T-helper 1 cell (primary cell): Measurements from ENCODE around the gene LZTS2.
A peak's percentile ranks its signal among the peaks of the same experiment; 100 is the strongest.

Experiments
- DNase-seq, 5 donors: peaks; one replicate each; pipeline ENCODE4 v3.0.0-alpha.2; 2012 to 2020

LZTS2 gene

DNA sequence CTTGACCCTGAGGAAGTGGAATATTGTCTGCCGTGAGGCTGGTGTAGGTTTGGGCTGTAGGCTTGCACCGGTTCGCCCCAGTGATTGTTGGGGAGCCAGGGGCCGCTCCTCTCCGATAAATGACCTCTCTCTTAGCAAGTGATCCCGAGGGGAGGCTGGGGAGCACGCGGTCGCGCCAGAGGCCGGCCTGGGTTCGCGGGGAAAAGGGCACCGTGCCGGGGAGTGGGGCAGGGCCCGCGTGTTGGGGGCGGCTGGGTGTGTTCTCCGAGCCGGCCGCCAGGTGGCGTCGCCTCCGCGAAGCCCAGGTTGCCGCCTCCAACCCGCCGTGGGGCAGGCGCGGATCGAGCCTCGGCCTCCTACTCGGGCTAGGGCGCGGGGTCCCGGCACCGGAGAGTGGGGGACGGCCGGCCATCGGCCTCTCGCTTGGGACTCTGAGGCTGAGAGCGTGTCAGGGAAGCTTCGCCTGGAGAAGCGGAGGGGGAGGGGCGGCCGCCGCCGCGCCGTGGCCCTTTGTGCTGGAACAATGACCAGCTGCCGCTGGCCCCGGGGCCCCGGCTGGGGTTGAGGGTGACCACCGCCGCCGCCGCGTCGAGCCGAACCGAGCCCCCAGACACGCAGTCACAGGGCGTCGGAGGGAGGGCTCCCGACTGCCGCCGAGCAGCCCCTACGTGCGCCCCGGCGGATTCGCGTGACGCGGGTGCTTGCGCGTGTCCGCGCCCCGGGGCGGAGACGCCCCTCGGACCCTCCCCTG is 442 bp upstream of the LZTS2 start:
- DNase-seq, result peak; percentile 61 to 76 (median 69)

GRCh38 chr10:101000127-101000914 is 713 bp downstream of the LZTS2 start:
- no peak for DNase-seq

DNA sequence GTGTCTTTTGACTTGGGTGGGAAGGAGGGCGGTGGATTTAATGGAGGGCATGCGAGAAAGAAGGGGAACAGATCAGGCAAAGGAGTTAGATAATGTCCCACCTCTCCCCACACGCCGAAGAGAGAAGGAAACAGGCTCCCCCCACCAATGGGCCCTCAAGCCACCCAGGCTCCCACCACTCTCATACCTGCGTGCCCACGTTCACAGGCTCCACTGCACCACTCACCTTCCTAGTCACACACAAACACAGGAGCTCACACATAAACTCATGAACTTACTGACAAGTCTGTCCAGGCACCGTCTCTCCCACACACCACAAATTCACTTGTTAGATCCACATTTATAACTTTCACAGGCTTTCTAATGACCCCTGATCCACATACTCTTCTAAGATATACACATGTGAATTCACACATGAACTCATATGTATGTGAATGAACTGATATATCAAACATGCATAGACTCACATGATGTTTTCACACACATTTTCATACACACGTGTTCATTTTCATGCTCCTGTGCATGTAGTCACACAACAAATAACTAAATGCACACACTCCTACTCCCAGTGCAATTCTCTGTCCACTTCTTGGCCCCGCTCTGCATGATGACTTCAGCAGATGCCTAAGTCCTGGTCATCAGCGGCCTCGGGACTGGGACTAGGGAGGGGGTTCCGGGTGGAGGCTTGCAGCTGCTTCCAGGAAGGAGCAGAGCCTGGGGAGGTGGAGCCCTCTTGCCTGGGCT is 1.5 kb downstream of the LZTS2 start:
- no peak for DNase-seq

- no peak for DNase-seq
Observed at GRCh38 chr10:101001659-101002035, 2.0 kb downstream of the LZTS2 start.

GRCh38 chr10:101002456-101002855 is 2.8 kb downstream of the LZTS2 start:
- DNase-seq, result no peak

DNA sequence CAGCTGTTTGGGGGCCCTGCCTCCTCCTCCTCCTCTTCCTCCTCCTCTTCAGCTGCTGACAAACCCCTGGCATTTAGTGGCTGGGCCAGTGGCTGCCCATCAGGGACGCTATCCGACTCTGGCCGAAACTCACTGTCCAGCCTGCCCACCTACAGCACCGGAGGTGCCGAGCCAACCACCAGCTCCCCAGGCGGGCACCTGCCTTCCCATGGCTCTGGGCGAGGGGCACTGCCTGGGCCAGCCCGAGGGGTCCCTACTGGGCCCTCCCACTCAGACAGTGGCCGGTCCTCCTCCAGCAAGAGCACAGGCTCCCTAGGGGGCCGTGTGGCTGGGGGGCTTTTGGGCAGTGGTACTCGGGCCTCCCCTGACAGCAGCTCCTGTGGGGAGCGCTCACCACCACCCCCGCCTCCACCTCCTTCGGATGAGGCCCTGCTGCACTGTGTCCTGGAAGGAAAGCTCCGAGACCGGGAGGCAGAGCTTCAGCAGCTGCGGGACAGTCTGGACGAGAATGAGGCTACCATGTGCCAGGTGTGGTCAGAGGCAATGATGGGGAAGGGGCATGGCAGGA is 4.1 kb downstream of the LZTS2 start:
- DNase-seq, result no peak

GRCh38 chr10:101005361-101005760 is 5.8 kb downstream of the LZTS2 start:
- no peak for DNase-seq

DNA sequence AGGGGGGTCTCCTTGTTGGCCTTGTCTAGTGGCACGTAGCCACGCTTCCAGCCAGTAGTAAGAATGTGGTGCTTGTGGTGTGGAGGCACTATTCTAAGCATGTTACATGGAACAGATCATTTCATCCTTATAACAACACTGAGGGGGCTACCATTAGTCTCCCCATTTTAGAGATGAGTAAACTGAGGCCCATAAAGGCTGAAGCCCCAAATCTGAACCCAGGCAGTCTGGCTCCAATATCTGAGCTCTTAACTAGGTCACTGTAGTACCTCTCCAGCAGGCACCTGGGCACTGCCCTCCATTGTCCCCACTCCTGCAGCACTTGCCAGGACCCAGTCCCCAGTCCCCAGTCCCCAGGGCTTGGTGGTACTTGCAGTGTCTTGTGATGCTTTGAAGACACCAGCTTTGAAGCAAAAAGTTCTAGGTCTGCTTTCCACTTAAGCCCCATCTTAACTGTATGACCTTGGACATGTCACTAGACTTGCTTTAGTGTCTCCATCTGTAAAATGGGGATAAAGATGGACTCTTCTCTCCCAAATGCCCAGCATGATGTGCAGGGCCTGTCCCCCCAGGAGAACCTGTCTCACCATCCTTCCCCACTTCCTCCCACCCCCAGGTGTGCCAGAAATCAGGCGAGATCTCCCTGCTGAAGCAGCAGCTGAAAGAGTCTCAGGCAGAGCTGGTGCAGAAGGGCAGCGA is 6.4 kb downstream of the LZTS2 start:
- no peak for DNase-seq

DNA sequence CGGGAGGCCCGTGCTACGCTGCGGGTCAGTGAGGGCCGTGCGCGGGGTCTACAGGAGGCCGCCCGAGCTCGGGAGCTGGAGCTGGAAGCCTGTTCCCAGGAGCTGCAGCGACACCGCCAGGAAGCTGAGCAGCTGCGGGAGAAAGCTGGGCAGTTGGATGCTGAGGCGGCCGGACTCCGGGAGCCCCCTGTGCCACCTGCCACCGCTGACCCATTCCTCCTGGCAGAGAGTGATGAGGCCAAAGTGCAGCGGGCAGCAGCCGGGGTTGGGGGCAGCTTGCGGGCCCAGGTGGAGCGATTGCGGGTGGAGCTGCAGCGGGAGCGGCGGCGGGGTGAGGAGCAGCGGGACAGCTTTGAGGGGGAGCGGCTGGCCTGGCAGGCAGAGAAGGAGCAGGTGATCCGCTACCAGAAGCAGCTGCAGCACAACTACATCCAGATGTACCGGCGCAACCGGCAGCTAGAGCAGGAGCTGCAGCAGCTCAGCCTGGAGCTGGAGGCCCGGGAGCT is 7.0 kb downstream of the LZTS2 start:
- no peak for DNase-seq

- no peak for DNase-seq
Observed at GRCh38 chr10:101007099-101007711, 7.6 kb downstream of the LZTS2 start.

- DNase-seq, result no peak
Observed at GRCh38 chr10:101007915-101008822, 8.6 kb downstream of the LZTS2 start.

- no peak for DNase-seq
Observed at GRCh38 chr10:101008823-101009423, 9.3 kb downstream of the LZTS2 start.

DNA sequence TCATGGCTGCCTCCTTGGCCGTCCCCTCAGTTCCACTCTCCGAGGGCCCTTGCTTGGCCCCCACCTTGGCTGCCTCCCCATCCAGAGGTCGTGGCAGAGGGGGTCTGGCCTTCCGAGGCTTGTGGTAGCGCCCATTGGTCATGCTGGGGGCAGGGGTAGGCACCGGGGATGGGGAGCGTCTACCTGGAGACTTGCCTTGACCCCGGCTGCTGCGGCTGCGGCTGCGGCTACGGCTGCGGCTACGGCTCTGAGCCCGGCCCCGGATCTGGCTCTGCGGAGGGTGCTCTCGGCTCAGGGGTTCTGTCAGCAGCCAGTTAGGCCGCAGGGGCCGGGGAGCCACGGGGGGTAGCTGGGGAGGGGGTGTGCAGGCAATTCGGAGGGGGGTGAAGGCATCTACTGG is 10.7 kb downstream of the LZTS2 start:
- no peak for DNase-seq

GRCh38 chr10:101011517-101012423 is 12.2 kb downstream of the LZTS2 start:
- DNase-seq, result no peak

DNA sequence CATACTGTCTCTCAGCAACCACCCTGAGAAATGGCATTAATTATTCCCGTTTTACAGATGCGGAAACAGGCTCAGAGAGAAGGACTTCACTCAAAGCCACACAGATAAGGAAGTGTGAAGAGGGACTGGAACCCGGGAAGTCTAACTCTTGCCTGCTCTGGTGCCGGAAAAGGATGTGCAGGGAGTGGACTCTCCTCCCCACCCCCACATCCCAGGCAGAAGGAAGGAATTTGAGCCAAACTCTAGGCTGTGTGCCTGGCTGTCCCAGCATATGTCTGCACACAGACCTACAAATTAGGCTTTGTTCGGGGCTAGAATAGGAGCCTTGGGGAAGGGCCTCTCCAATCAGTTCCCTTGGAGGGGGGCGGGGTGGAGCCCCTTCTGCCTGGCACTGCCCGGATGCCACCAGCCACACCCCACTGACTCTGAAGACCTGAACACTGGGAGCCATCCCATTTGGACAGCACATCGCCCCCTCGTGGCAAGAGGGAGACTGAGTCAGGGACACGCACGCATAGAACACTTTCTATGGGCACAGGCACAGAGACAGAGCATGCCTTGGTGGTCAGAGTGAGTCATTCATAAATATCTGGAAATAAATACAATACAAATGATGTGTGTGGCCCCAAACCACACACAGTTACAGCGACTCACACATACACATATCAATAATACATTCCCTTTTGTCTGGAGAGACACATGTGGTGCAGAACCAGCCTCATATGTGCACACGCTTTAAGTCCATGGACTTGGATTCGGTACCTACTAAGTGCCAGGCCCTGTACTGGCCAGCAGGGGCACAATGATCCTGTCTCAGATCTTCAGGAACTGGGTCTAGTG is 13.1 kb downstream of the LZTS2 start:
- DNase-seq, result peak; percentile 47 to 79 (median 61)

GRCh38 chr10:101013365-101013825 is 13.8 kb downstream of the LZTS2 start:
- no peak for DNase-seq

GRCh38 chr10:101014230-101014884 is 14.7 kb downstream of the LZTS2 start:
- peak; percentile 40 to 73 (median 59) for DNase-seq
